Measurements from ENCODE around the gene EXOG.

The EXOG gene

GRCh38 chr3:38460377-38461270 lies 35.5 kb upstream of the EXOG start:
- Mint-ChIP-seq H3K4me3 (no peak overlapping the region), H3K36me3 (ENCODE audit: low read depth) (peaks cover 2% of the 10 kb centered on the region), H3K27ac (no peak overlapping the region), H3K4me1 (peaks cover under 1% of the 10 kb centered on the region), H3K27me3 (no peaks in the 10 kb centered on the region), H3K9me3 (peaks cover 4% of the 10 kb centered on the region)
- ATAC-seq (no peak), DNase-seq (no peak)

GRCh38 chr3:38465588-38466154 lies 30.5 kb upstream of the EXOG start:
- no peaks in the 10 kb centered on the region for H3K27me3 Mint-ChIP-seq
- DNase-seq, result no peak
- H3K36me3 Mint-ChIP-seq (ENCODE audit: low read depth), result peaks cover 12% of the 10 kb centered on the region
- no peak overlapping the region for H3K4me3 Mint-ChIP-seq
- ATAC-seq, result no peak
- no peaks in the 10 kb centered on the region for H3K4me1 Mint-ChIP-seq
- H3K9me3 Mint-ChIP-seq, result peaks cover 26% of the 10 kb centered on the region
- H3K27ac Mint-ChIP-seq, result no peak overlapping the region

- DNase-seq (no peak), ATAC-seq (no peak)
- Mint-ChIP-seq H3K9me3 (peaks cover 28% of the 10 kb centered on the region), H3K4me1 (peaks cover 3% of the 10 kb centered on the region), H3K27ac (no peak overlapping the region), H3K36me3 (ENCODE audit: low read depth) (peaks cover 12% of the 10 kb centered on the region), H3K27me3 (no peaks in the 10 kb centered on the region), H3K4me3 (no peak overlapping the region)
Observed at GRCh38 chr3:38468765-38469164, 27.4 kb upstream of the EXOG start.

- Mint-ChIP-seq H3K36me3 (ENCODE audit: low read depth) (peaks cover 12% of the 10 kb centered on the region), H3K9me3 (peaks cover 28% of the 10 kb centered on the region), H3K4me3 (no peak overlapping the region), H3K4me1 (peaks cover 3% of the 10 kb centered on the region), H3K27ac (no peak overlapping the region), H3K27me3 (no peaks in the 10 kb centered on the region)
- no peak for ATAC-seq
- no peak for DNase-seq
Observed at GRCh38 chr3:38469852-38470251, 26.3 kb upstream of the EXOG start.

- peaks cover 19% of the 10 kb centered on the region for H3K9me3 Mint-ChIP-seq
- no peak overlapping the region for H3K27ac Mint-ChIP-seq
- peaks cover 7% of the 10 kb centered on the region for H3K36me3 Mint-ChIP-seq (ENCODE audit: low read depth)
- peaks cover 3% of the 10 kb centered on the region for H3K4me1 Mint-ChIP-seq
- no peaks in the 10 kb centered on the region for H3K27me3 Mint-ChIP-seq
- DNase-seq (no peak), ATAC-seq (no peak)
- H3K4me3 Mint-ChIP-seq, result no peak overlapping the region
Observed at GRCh38 chr3:38471260-38471857, 24.8 kb upstream of the EXOG start.

GRCh38 chr3:38472342-38472741 lies 23.8 kb upstream of the EXOG start:
- Mint-ChIP-seq H3K27ac (no peak overlapping the region), H3K36me3 (ENCODE audit: low read depth) (peaks cover 7% of the 10 kb centered on the region), H3K27me3 (no peaks in the 10 kb centered on the region), H3K4me1 (peaks cover 3% of the 10 kb centered on the region), H3K4me3 (no peak overlapping the region), H3K9me3 (peaks cover 19% of the 10 kb centered on the region)
- no peak for DNase-seq
- ATAC-seq, result peak; percentile 23

- peaks cover 19% of the 10 kb centered on the region for H3K9me3 Mint-ChIP-seq
- DNase-seq (no peak), ATAC-seq (no peak)
- H3K36me3 Mint-ChIP-seq (ENCODE audit: low read depth), result peaks cover 7% of the 10 kb centered on the region
- H3K27ac Mint-ChIP-seq, result no peak overlapping the region
- no peak overlapping the region for H3K4me3 Mint-ChIP-seq
- H3K27me3 Mint-ChIP-seq, result no peaks in the 10 kb centered on the region
- peaks cover 3% of the 10 kb centered on the region for H3K4me1 Mint-ChIP-seq
Observed at GRCh38 chr3:38473229-38473628, 22.9 kb upstream of the EXOG start.

GRCh38 chr3:38474928-38475605 lies 21.1 kb upstream of the EXOG start:
- ATAC-seq (no peak), DNase-seq (no peak)
- H3K9me3 Mint-ChIP-seq, result peaks cover 7% of the 10 kb centered on the region
- H3K4me1 Mint-ChIP-seq, result peaks cover 3% of the 10 kb centered on the region
- H3K27ac Mint-ChIP-seq, result no peak overlapping the region
- H3K27me3 Mint-ChIP-seq, result no peaks in the 10 kb centered on the region
- no peak overlapping the region for H3K4me3 Mint-ChIP-seq
- H3K36me3 Mint-ChIP-seq (ENCODE audit: low read depth), result peaks cover 3% of the 10 kb centered on the region

- DNase-seq, result no peak
- peaks cover 3% of the 10 kb centered on the region for H3K4me1 Mint-ChIP-seq
- no peak for ATAC-seq
- H3K36me3 Mint-ChIP-seq (ENCODE audit: low read depth), result no peaks in the 10 kb centered on the region
- H3K9me3 Mint-ChIP-seq, result peaks cover under 1% of the 10 kb centered on the region
- H3K27ac Mint-ChIP-seq, result no peak overlapping the region
- no peak overlapping the region for H3K4me3 Mint-ChIP-seq
- H3K27me3 Mint-ChIP-seq, result no peaks in the 10 kb centered on the region
Observed at GRCh38 chr3:38475716-38476115, 20.4 kb upstream of the EXOG start.

- no peak overlapping the region for H3K27ac Mint-ChIP-seq
- H3K27me3 Mint-ChIP-seq, result no peaks in the 10 kb centered on the region
- H3K9me3 Mint-ChIP-seq, result no peaks in the 10 kb centered on the region
- peaks cover 3% of the 10 kb centered on the region for H3K4me1 Mint-ChIP-seq
- ATAC-seq (no peak), DNase-seq (no peak)
- H3K36me3 Mint-ChIP-seq (ENCODE audit: low read depth), result no peaks in the 10 kb centered on the region
- no peak overlapping the region for H3K4me3 Mint-ChIP-seq
Observed at GRCh38 chr3:38476157-38476756, 19.9 kb upstream of the EXOG start.

- Mint-ChIP-seq H3K27ac (no peak overlapping the region), H3K9me3 (no peaks in the 10 kb centered on the region), H3K4me1 (peaks cover 3% of the 10 kb centered on the region), H3K36me3 (ENCODE audit: low read depth) (no peaks in the 10 kb centered on the region), H3K27me3 (no peaks in the 10 kb centered on the region), H3K4me3 (no peak overlapping the region)
- no peak for ATAC-seq
- no peak for DNase-seq
Observed at GRCh38 chr3:38477057-38477820, 18.9 kb upstream of the EXOG start.

GRCh38 chr3:38477839-38478450 lies 18.2 kb upstream of the EXOG start:
- Mint-ChIP-seq H3K9me3 (no peaks in the 10 kb centered on the region), H3K27me3 (no peaks in the 10 kb centered on the region), H3K4me1 (peaks cover 3% of the 10 kb centered on the region), H3K4me3 (no peak overlapping the region), H3K27ac (no peak overlapping the region), H3K36me3 (ENCODE audit: low read depth) (no peaks in the 10 kb centered on the region)
- ATAC-seq (no peak), DNase-seq (no peak)

- H3K4me3 Mint-ChIP-seq, result no peak overlapping the region
- ATAC-seq (no peak), DNase-seq (no peak)
- peaks cover 2% of the 10 kb centered on the region for H3K36me3 Mint-ChIP-seq (ENCODE audit: low read depth)
- H3K27ac Mint-ChIP-seq, result no peak overlapping the region
- H3K9me3 Mint-ChIP-seq, result no peaks in the 10 kb centered on the region
- no peaks in the 10 kb centered on the region for H3K27me3 Mint-ChIP-seq
- H3K4me1 Mint-ChIP-seq, result no peaks in the 10 kb centered on the region
Observed at GRCh38 chr3:38478901-38479300, 17.2 kb upstream of the EXOG start.

Data from activated naive CD8-positive, alpha-beta T cell treated with anti-CD3 and anti-CD28 coated beads, Interleukin-2, amount 50 U/mL, for 24 hours (primary cell).